Astrocyte of the cerebellum (primary cell): ENCODE results near the gene HUWE1.

ENCODE experiments used
- DNase-seq: peaks from one replicate; pipeline ENCODE4 v3.0.0-alpha.2; 2011; ENCODE audit warnings: low read depth
- H3K4me3 ChIP-seq: 2 replicates; pipeline ENCODE4 v1.5.1; 2011; ENCODE audit warnings: mild to moderate bottlenecking, low read depth, low read length, moderate library complexity
- CTCF ChIP-seq: IDR thresholded peaks from 2 replicates; pipeline ENCODE4 v1.5.1; 2012; ENCODE audit warnings: low read length, low read depth, moderate library complexity, mild to moderate bottlenecking; ENCODE audit errors: missing control alignments
- in situ Hi-C: cut with HindIII; loops from 2 replicates; pipeline ENCODE4 v1.10.0; 2017; ENCODE audit warnings: low sequenced_read_pairs

HUWE1 gene

GRCh38 chrX:53631156-53631555, 55.4 kb downstream of the HUWE1 start:
- DNase-seq: no peak
- no peak for TF ChIP-seq CTCF
- in situ Hi-C loops: no loop called here
- no peak overlapping the region for H3K4me3 ChIP-seq

- TF ChIP-seq CTCF: no peak
- in situ Hi-C loops: no loop called here
- no peak for DNase-seq
- H3K4me3 ChIP-seq: no peak overlapping the region
Observed at GRCh38 chrX:53630261-53630660, 56.3 kb downstream of the HUWE1 start.

DNA sequence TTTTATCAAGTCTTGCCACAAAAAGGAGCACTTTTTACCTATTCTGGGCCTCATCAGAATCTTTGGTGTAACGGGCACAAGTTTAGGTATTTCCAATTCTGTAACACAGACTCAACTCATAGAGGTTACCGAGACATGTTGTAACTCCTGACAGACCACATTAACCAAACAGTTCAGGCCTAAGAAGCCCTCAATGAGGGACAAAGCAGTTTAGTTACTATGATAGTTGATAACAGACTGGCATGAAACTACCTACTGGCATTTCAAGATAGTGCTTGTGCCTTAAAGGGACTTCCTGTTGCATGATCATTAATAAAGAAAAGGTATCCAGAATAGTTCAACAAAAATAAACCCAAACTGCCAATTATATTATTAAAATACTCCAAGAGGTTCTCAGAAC, 64.1 kb downstream of the HUWE1 start:
- in situ Hi-C loops: no loop called here
- no peak overlapping the region for H3K4me3 ChIP-seq
- TF ChIP-seq CTCF: no peak
- no peak for DNase-seq

- no peak for DNase-seq
- in situ Hi-C loops: no loop called here
- no peak overlapping the region for H3K4me3 ChIP-seq
- TF ChIP-seq CTCF: no peak
Observed at GRCh38 chrX:53621418-53621986, 65.0 kb downstream of the HUWE1 start.

GRCh38 chrX:53616946-53617345, 69.6 kb downstream of the HUWE1 start:
- H3K4me3 ChIP-seq: no peak overlapping the region
- peak; percentile 9 for DNase-seq
- in situ Hi-C loops: no loop called here
- no peak for TF ChIP-seq CTCF

DNA sequence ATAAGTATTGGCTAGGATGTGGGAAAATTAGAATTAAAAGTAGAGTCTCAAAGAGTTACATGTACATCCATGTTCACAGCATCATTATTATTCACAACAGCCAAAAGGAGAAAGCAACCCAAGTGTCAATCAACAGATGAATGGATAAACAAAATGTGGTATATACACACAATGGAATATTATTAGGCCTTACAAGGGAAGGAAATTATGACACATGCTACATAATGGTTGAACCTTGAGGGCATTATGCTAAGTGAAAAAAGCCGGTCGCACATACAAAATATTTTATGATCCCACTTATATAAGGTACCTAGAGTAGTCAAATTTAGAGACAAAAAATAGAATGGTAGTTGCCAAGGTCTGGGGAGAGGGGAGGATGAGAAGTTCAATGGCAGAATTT, 80.1 kb downstream of the HUWE1 start:
- H3K4me3 ChIP-seq: no peak overlapping the region
- TF ChIP-seq CTCF: no peak
- in situ Hi-C loops: no loop called here
- no peak for DNase-seq

DNA sequence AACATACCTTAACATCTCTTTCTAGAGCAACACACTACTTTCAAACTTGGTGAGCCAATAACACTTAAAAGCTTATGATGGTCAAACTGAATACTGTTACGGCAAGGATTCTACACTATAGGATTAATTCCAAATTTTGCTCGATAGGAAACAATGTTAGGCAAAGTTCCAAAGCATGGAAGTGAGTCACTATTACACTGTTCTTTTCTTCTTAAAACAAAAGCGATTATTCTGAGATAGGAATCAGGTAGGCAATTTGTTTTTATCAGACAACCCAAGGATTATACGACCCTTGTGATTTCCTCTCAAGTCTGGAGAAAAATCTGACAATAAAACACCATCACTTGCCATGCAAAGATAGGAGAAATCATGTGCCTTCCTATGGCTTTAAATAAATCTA, 81.5 kb downstream of the HUWE1 start:
- DNase-seq: no peak
- H3K4me3 ChIP-seq: no peak overlapping the region
- in situ Hi-C loops: no loop called here
- no peak for TF ChIP-seq CTCF
